ENCODE measurements around the gene SAPCD2. TPM values are rescaled to one million over a fixed set of nuclear protein-coding genes. Genes with fewer than 3 reads are reported as not detected.

Gene SAPCD2
- total and polyA plus RNA-seq, 4 donors = 0.26 to 0.60 (median 0.50) TPM; not detected in 1

DNA sequence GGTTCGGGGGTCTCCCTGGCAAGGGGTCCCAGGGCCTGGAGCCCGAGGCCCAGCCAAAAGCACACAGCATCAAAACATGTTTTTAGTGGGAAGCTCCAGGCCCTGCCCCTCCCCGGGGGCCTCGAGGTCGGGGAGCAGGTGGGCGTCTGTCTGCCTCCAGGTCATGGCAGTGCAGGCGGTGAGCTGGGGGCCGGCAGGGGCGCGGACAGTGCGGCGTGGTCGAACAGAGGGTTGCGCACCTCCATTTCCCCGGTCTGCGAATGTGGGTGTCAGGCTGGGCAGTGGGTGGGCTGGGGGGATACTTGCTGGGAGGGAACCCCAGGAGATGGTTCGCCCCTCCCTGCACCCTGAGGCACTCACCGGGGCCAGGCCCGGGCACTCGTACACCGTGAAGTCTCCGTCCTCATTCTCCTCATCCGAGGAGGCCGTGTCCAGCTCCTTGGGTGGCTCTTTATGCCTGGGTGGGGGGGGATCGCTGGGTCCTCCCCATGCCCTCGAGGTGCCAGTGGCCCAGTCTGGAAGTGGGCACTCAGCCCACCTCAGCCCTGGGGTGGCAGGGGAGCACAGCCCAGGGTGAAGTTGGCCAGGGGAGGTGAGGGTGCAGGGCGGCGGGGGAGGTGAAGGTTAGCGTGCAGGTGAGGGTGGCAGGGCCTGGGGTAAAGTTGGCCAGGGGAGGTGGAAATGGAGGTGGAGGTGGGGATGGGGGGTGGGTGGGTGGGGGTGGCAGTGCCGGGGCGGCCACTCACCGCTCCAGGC, 30.6 kb downstream of the SAPCD2 start:
- no peaks in the 10 kb centered on the region for H3K4me1 ChIP-seq (ENCODE audit: control insufficient read depth in 1 of 2, insufficient read depth in 2 of 2, low read length in 2 of 2)
- intact Hi-C loops (cut with DNase I) = no loop called here
- WGBS, 2 donors = 90 to 92% methylated on average over 30 to 32 of the region's 32 CpGs
- no peaks in the 10 kb centered on the region for H3K27me3 ChIP-seq (ENCODE audit: control insufficient read depth in 1 of 2, insufficient read depth in 2 of 2, low read length in 1 of 2)
- DNase-seq (no peak), ATAC-seq (ENCODE audit: low FRiP score) (no peak)
- no peaks in the 10 kb centered on the region for H3K36me3 ChIP-seq (ENCODE audit: control insufficient read depth in 1 of 2, insufficient read depth in 2 of 2, low read length in 1 of 2)
- H3K4me3 ChIP-seq (ENCODE audit: low read length in 2 of 2) = no peak overlapping the region
- H3K9me3 ChIP-seq (ENCODE audit: control insufficient read depth, low read length) = no peaks in the 10 kb centered on the region
- no peak overlapping the region for H3K27ac ChIP-seq (ENCODE audit: low read depth in 1 of 2, low read length in 2 of 2)

DNA sequence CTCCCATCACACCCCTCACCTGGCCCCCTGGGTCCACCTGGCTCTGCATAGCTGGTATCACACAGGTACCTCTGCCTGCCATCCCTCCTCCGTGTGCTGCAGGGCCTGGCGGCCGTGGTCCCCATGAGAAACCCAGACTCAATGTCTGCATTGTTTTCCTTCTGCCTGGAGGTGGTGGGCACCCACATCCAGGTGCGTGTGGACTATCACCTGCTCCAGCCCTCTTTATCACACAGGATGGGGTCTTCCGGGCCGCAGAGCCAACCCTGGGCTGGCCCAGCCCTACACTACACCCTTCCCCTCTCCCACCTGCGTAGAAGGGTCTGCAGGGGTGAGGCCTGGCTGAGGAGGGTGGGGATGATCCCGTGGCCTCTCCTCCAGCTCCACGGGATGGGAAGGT, 31.4 kb downstream of the SAPCD2 start:
- H3K4me3 ChIP-seq (ENCODE audit: low read length in 2 of 2) = no peak overlapping the region
- 87 to 93% methylated on average over 9 of the region's 9 CpGs for WGBS, 2 donors
- H3K9me3 ChIP-seq (ENCODE audit: control insufficient read depth, low read length) = no peaks in the 10 kb centered on the region
- ATAC-seq (ENCODE audit: low FRiP score) = no peak
- no peaks in the 10 kb centered on the region for H3K4me1 ChIP-seq (ENCODE audit: control insufficient read depth in 1 of 2, insufficient read depth in 2 of 2, low read length in 2 of 2)
- no peaks in the 10 kb centered on the region for H3K27me3 ChIP-seq (ENCODE audit: control insufficient read depth in 1 of 2, insufficient read depth in 2 of 2, low read length in 1 of 2)
- H3K27ac ChIP-seq (ENCODE audit: low read depth in 1 of 2, low read length in 2 of 2) = no peak overlapping the region
- H3K36me3 ChIP-seq (ENCODE audit: control insufficient read depth in 1 of 2, insufficient read depth in 2 of 2, low read length in 1 of 2) = no peaks in the 10 kb centered on the region
- DNase-seq = no peak
- intact Hi-C loops (cut with DNase I) = no loop called here

GRCh38 chr9:137037483-137037882, 32.9 kb downstream of the SAPCD2 start:
- H3K36me3 ChIP-seq (ENCODE audit: control insufficient read depth in 1 of 2, insufficient read depth in 2 of 2, low read length in 1 of 2) = no peaks in the 10 kb centered on the region
- no peak overlapping the region for H3K4me3 ChIP-seq (ENCODE audit: low read length in 2 of 2)
- no peaks in the 10 kb centered on the region for H3K27me3 ChIP-seq (ENCODE audit: control insufficient read depth in 1 of 2, insufficient read depth in 2 of 2, low read length in 1 of 2)
- no peak for ATAC-seq (ENCODE audit: low FRiP score)
- H3K9me3 ChIP-seq (ENCODE audit: control insufficient read depth, low read length) = no peaks in the 10 kb centered on the region
- H3K4me1 ChIP-seq (ENCODE audit: control insufficient read depth in 1 of 2, insufficient read depth in 2 of 2, low read length in 2 of 2) = no peaks in the 10 kb centered on the region
- H3K27ac ChIP-seq (ENCODE audit: low read depth in 1 of 2, low read length in 2 of 2) = no peak overlapping the region
- intact Hi-C loops (cut with DNase I) = no loop called here
- no peak for DNase-seq
- WGBS, 2 donors = 84 to 85% methylated on average over 10 of the region's 10 CpGs

DNA sequence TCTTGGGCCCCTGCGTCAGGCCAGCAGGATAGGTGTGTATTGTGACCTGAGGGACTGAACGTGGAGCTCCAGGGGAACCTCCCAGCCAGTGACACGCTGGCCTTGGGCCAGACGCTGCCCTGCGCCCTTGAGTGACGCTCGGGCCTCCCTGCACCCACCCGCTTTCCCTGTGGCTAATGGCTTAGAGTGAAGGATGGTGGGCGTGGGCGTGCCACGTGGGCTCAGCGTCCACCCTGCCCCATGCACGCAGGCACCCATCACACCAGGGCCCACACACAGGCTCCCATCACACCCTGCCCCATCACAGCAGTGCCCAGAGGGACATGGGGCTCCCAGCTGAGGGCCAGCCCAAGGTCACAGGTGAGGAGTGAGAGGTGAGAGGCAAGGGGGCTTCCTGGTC, 33.3 kb downstream of the SAPCD2 start:
- H3K4me3 ChIP-seq (ENCODE audit: low read length in 2 of 2) = no peak overlapping the region
- H3K27me3 ChIP-seq (ENCODE audit: control insufficient read depth in 1 of 2, insufficient read depth in 2 of 2, low read length in 1 of 2) = no peaks in the 10 kb centered on the region
- DNase-seq = no peak
- H3K27ac ChIP-seq (ENCODE audit: low read depth in 1 of 2, low read length in 2 of 2) = no peak overlapping the region
- H3K9me3 ChIP-seq (ENCODE audit: control insufficient read depth, low read length) = no peaks in the 10 kb centered on the region
- no peak for ATAC-seq (ENCODE audit: low FRiP score)
- 72 to 84% methylated on average over 13 of the region's 13 CpGs for WGBS, 2 donors
- intact Hi-C loops (cut with DNase I) = no loop called here
- no peaks in the 10 kb centered on the region for H3K36me3 ChIP-seq (ENCODE audit: control insufficient read depth in 1 of 2, insufficient read depth in 2 of 2, low read length in 1 of 2)
- H3K4me1 ChIP-seq (ENCODE audit: control insufficient read depth in 1 of 2, insufficient read depth in 2 of 2, low read length in 2 of 2) = no peaks in the 10 kb centered on the region

DNA sequence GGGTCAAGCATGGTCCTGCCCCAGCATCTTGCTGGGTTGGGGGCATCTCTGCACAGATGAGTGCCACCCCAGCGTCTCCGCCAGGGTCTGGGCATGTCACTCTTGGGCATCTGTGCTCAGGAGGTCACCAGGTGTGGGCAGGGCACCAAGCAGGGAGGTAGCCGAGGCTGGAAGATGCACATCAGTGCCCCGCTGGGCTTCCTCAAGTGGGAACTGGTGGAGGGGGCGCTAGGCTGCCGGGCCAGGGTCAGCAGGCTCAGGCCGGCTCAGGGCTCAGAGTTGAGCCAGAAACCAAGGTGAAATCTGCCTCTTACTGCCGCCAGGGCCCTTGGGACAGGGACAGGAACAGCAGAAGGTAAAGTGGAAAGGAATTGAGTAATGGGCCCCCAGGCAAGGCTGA, 34.4 kb downstream of the SAPCD2 start:
- Histone ChIP-seq H3K4me3 (ENCODE audit: low read length in 2 of 2) (no peak overlapping the region), H3K27ac (ENCODE audit: low read depth in 1 of 2, low read length in 2 of 2) (no peak overlapping the region), H3K9me3 (ENCODE audit: control insufficient read depth, low read length) (no peaks in the 10 kb centered on the region), H3K27me3 (ENCODE audit: control insufficient read depth in 1 of 2, insufficient read depth in 2 of 2, low read length in 1 of 2) (no peaks in the 10 kb centered on the region), H3K4me1 (ENCODE audit: control insufficient read depth in 1 of 2, insufficient read depth in 2 of 2, low read length in 2 of 2) (no peaks in the 10 kb centered on the region), H3K36me3 (ENCODE audit: control insufficient read depth in 1 of 2, insufficient read depth in 2 of 2, low read length in 1 of 2) (no peaks in the 10 kb centered on the region)
- intact Hi-C loops (cut with DNase I) = loop anchor here (1.0 to 2.0 kb wide), 2 partner anchors 249 kb away; no protein-coding TSS in a partner anchor
- 61 to 71% methylated on average over 8 of the region's 8 CpGs for WGBS, 2 donors
- ATAC-seq (ENCODE audit: low FRiP score) (no peak), DNase-seq (no peak)

GRCh38 chr9:137035507-137035834, 34.9 kb downstream of the SAPCD2 start:
- intact Hi-C loops (cut with DNase I) = loop anchor here (1.0 to 2.0 kb wide), 2 partner anchors 248 to 249 kb away; no protein-coding TSS in a partner anchor
- no peak overlapping the region for H3K27ac ChIP-seq (ENCODE audit: low read depth in 1 of 2, low read length in 2 of 2)
- no peaks in the 10 kb centered on the region for H3K27me3 ChIP-seq (ENCODE audit: control insufficient read depth in 1 of 2, insufficient read depth in 2 of 2, low read length in 1 of 2)
- ATAC-seq (ENCODE audit: low FRiP score) (no peak), DNase-seq (no peak)
- H3K4me3 ChIP-seq (ENCODE audit: low read length in 2 of 2) = no peak overlapping the region
- H3K9me3 ChIP-seq (ENCODE audit: control insufficient read depth, low read length) = no peaks in the 10 kb centered on the region
- H3K4me1 ChIP-seq (ENCODE audit: control insufficient read depth in 1 of 2, insufficient read depth in 2 of 2, low read length in 2 of 2) = no peaks in the 10 kb centered on the region
- WGBS, 2 donors = 22 to 25% methylated on average over 9 of the region's 9 CpGs
- no peaks in the 10 kb centered on the region for H3K36me3 ChIP-seq (ENCODE audit: control insufficient read depth in 1 of 2, insufficient read depth in 2 of 2, low read length in 1 of 2)

- Histone ChIP-seq H3K36me3 (ENCODE audit: control insufficient read depth in 1 of 2, insufficient read depth in 2 of 2, low read length in 1 of 2) (no peaks in the 10 kb centered on the region), H3K4me1 (ENCODE audit: control insufficient read depth in 1 of 2, insufficient read depth in 2 of 2, low read length in 2 of 2) (no peaks in the 10 kb centered on the region), H3K9me3 (ENCODE audit: control insufficient read depth, low read length) (no peaks in the 10 kb centered on the region), H3K4me3 (ENCODE audit: low read length in 2 of 2) (no peak overlapping the region), H3K27me3 (ENCODE audit: control insufficient read depth in 1 of 2, insufficient read depth in 2 of 2, low read length in 1 of 2) (no peaks in the 10 kb centered on the region), H3K27ac (ENCODE audit: low read depth in 1 of 2, low read length in 2 of 2) (no peak overlapping the region)
- WGBS, 2 donors = 17 to 21% methylated on average over 24 of the region's 24 CpGs
- DNase-seq (peak; percentile 89 to 94), ATAC-seq (ENCODE audit: low FRiP score) (peak; percentile 83)
- intact Hi-C loops (cut with DNase I) = loop anchor here (1.0 to 5.0 kb wide), 4 partner anchors 83 to 248 kb away; partner anchors contain the start of genes C8G (in 1 of the 2) and LCN12 (in 1 of the 2)
Observed at GRCh38 chr9:137034709-137035506, 35.4 kb downstream of the SAPCD2 start.

DNA sequence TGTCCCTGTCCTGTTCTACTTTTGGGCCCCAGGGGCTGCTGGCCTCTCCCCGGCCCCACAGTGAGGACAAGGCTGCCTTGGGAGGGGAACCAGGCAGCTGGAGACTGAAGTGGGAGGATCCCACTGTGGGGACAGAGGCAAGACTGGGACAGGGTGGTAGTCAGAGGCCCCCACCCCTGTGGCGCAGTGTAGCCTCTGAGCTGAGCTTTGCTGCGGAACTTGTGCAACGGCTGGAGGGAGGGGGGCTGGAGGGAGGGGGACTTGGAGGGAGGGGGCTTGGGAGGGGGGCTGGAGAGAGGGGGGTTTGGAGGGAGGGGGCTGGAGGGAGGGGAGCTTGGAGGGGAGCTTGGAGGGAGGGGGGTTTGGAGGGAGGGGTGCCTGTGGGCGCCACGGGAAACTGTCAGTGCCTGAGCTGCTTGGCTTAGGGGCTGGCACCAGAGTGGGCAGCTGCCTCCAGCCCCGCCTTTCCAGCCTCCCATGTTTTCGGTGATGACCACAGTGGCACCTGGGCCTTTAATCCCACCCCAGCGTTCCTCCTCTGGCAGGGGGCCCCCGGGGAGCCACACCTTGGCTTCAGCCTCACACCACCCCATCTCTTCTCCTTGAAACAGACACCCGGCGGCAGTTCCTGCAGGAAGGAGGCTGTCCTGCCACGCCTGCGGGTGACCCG, 36.2 kb downstream of the SAPCD2 start:
- intact Hi-C loops (cut with DNase I) = loop anchor here (2.0 to 5.0 kb wide), 3 partner anchors 82 to 247 kb away; partner anchors contain the start of genes C8G (in 1 of the 2) and LCN12 (in 1 of the 2)
- Histone ChIP-seq H3K9me3 (ENCODE audit: control insufficient read depth, low read length) (no peaks in the 10 kb centered on the region), H3K4me1 (ENCODE audit: control insufficient read depth in 1 of 2, insufficient read depth in 2 of 2, low read length in 2 of 2) (no peaks in the 10 kb centered on the region), H3K4me3 (ENCODE audit: low read length in 2 of 2) (no peak overlapping the region), H3K27me3 (ENCODE audit: control insufficient read depth in 1 of 2, insufficient read depth in 2 of 2, low read length in 1 of 2) (no peaks in the 10 kb centered on the region), H3K36me3 (ENCODE audit: control insufficient read depth in 1 of 2, insufficient read depth in 2 of 2, low read length in 1 of 2) (no peaks in the 10 kb centered on the region), H3K27ac (ENCODE audit: low read depth in 1 of 2, low read length in 2 of 2) (no peak overlapping the region)
- ATAC-seq (ENCODE audit: low FRiP score) = no peak
- WGBS, 2 donors = 55 to 65% methylated on average over 13 to 15 of the region's 15 CpGs
- DNase-seq = peak in 1 of 2 donors; percentile 74

Data from aorta (tissue), 5 donors.